Measurements from ENCODE around the gene ZNF646. TPM values are rescaled to one million over a fixed set of nuclear protein-coding genes. Genes with fewer than 3 reads are reported as not detected.
A peak's percentile ranks its signal among the peaks of the same experiment; 100 is the strongest.

ZNF646 gene
- total and polyA plus RNA-seq, 2 donors (not counting 3 experiments of a cell fraction or from before 2014, with no cell fraction given): 4.1 to 15.9 TPM

- Histone ChIP-seq H2AFZ (ENCODE audit: low read depth, low read length) (no peak overlapping the region), H3K27ac (ENCODE audit: insufficient read depth, low read depth, low read length) (no peak overlapping the region), H3K9me1 (replicated peaks; ENCODE audit: control insufficient read depth, extremely low read depth, insufficient read depth, low read length) (no peaks in the 10 kb centered on the region), H3K4me2 (ENCODE audit: insufficient read depth, low read length) (peak overlapping the region; percentile 41), H3K27me3 (ENCODE audit: control insufficient read depth in 2 of 2, insufficient read depth in 2 of 2, low read length in 2 of 2) (no peaks in the 10 kb centered on the region), H3K36me3 (ENCODE audit: control insufficient read depth in 2 of 2, extremely low read depth in 1 of 2, insufficient read depth in 2 of 2, low read length in 2 of 2) (peaks cover 2 to 6% of the 10 kb centered on the region in 2 experiments), H3K79me2 (ENCODE audit: control insufficient read depth, insufficient read depth, low read length) (peaks cover 10% of the 10 kb centered on the region), H3K9me3 (replicated peaks; ENCODE audit: control insufficient read depth, insufficient read depth, low read length) (no peaks in the 10 kb centered on the region), H4K20me1 (replicated peaks; ENCODE audit: control insufficient read depth, extremely low read depth, insufficient read depth, low read length) (no peaks in the 10 kb centered on the region), H3K9ac (replicated peaks; ENCODE audit: extremely low read depth, insufficient read depth, low read length) (peak overlapping the region; percentile 63), H3K4me1 (ENCODE audit: control insufficient read depth, extremely low read depth, insufficient read depth, low read length) (peaks cover 3% of the 10 kb centered on the region), H3K4me3 (replicated peaks in 1 of 3; ENCODE audit: insufficient read depth in 1 of 3, low read depth in 1 of 3, low read length in 3 of 3) (peak overlapping the region in 1 of 3 experiments; percentile 35)
- DNase-seq (ENCODE audit: low read depth, low spot score) (no peak), FAIRE-seq (peak; percentile 15)
- dilution Hi-C loops (cut with MboI; ENCODE audit: extremely low pct_ligation_motif_present, low sequenced_read_pairs) (no loop called here), intact Hi-C loops (cut with micrococcal nuclease) (no loop called here)
- ChIA-PET CTCF (interaction anchor here (0.7 to 6.5 kb wide), 7 partner anchors 19 to 248 kb away, joined by 3 to 66 read pairs (median 5); partner anchors contain the start of genes HSD3B7, KAT8, ZNF646 and ZNF668), POLR2A (no interaction called here)
- BruUV-seq (replicated peaks): no TSS peak
- TF ChIP-seq GATA2 (IDR thresholded peaks at IDR 0.05; ENCODE audit: insufficient read depth, insufficient read length, low read depth, low read length) (no peak), POLR2AphosphoS5 (IDR thresholded peaks at IDR 0.05; ENCODE audit: insufficient read depth, low read depth, low read length) (no peak), MYC (IDR thresholded peaks at IDR 0.05; ENCODE audit: low read depth, low read length) (no peak), JUN (IDR thresholded peaks at IDR 0.05; ENCODE audit: borderline replicate concordance, insufficient read depth, insufficient read length, low read depth) (no peak), POLR2A (IDR thresholded peaks at IDR 0.05; ENCODE audit: low read depth, low read length) (no peak), CTCF (IDR thresholded peaks at IDR 0.05; ENCODE audit: extremely low read depth in 1 of 2, insufficient read depth in 1 of 2, low read depth in 1 of 2, low read length in 2 of 2) (no peak), EZH2 (IDR thresholded peaks at IDR 0.05; ENCODE audit: borderline replicate concordance, low read depth, low read length, severe bottlenecking) (no peak), MAX (IDR thresholded peaks at IDR 0.05; ENCODE audit: insufficient read depth, insufficient read length) (no peak), FOS (IDR thresholded peaks at IDR 0.05; ENCODE audit: borderline replicate concordance, insufficient read depth, low read length) (no peak)
These were observed 19.0 kb downstream of the ZNF646 start for GRCh38 chr16:31093132-31093703.

Data from endothelial cell of umbilical vein (primary cell).